Astrocyte (in vitro differentiated cells and primary cell): ENCODE measurements around the gene PYHIN1. TPM values are rescaled to one million over a fixed set of nuclear protein-coding genes. Genes with fewer than 3 reads are reported as not detected.

Experiments used
- DNase-seq: peaks from one replicate; pipeline ENCODE4 v3.0.0-alpha.2; 2010; ENCODE audit warnings: low read depth
- FAIRE-seq: peaks from 2 replicates; lab custom pipeline; 2011; peaks lifted over from hg19 to GRCh38; lab: Jason Lieb, UNC
- H2AFZ ChIP-seq: 2 replicates; pipeline ENCODE4 v1.6.0; 2012; ENCODE audit warnings: low read depth, low read length, inconsistent platforms
- H3K27ac ChIP-seq: 2 replicates; pipeline ENCODE4 v1.5.1; 2011; ENCODE audit warnings: low read depth, low read length, inconsistent platforms
- H3K27me3 ChIP-seq: 2 replicates; pipeline ENCODE4 v1.6.0; 2011; ENCODE audit warnings: low read length, inconsistent platforms; ENCODE audit not compliant: insufficient read depth
- H3K36me3 ChIP-seq: 2 replicates; pipeline ENCODE4 v1.5.1; 2011; ENCODE audit warnings: low read length, inconsistent platforms; ENCODE audit not compliant: insufficient read depth
- H3K4me1 ChIP-seq: 2 replicates; pipeline ENCODE4 v1.5.1; 2011; ENCODE audit warnings: low read length, inconsistent platforms; ENCODE audit not compliant: insufficient read depth
- H3K4me2 ChIP-seq: 2 replicates; pipeline ENCODE4 v1.6.0; 2012; ENCODE audit warnings: low read length, inconsistent platforms
- H3K4me3 ChIP-seq: 2 replicates; pipeline ENCODE4 v1.5.1; 2011; ENCODE audit warnings: low read depth, mild to moderate bottlenecking, low read length, inconsistent platforms; ENCODE audit not compliant: insufficient read depth
- H3K79me2 ChIP-seq: 2 replicates; pipeline ENCODE4 v1.6.0; 2012; ENCODE audit warnings: mild to moderate bottlenecking, low read length, inconsistent platforms; ENCODE audit not compliant: insufficient read depth
- H3K9ac ChIP-seq: 2 replicates; pipeline ENCODE4 v1.6.0; 2012; ENCODE audit warnings: mild to moderate bottlenecking, low read length, inconsistent platforms
- H3K9me3 ChIP-seq: 2 replicates; pipeline ENCODE4 v1.5.1; 2012; ENCODE audit warnings: low read depth, mild to moderate bottlenecking, low read length, inconsistent platforms; ENCODE audit not compliant: insufficient read depth
- H4K20me1 ChIP-seq: 2 replicates; pipeline ENCODE4 v1.6.0; 2012; ENCODE audit warnings: low read length, inconsistent platforms; ENCODE audit not compliant: insufficient read depth
- H3K27ac Mint-ChIP-seq: one replicate; pipeline ENCODE4 v1.8.0; 2021; ENCODE audit warnings: mild to moderate bottlenecking, mixed read lengths; ENCODE audit not compliant: unreplicated experiment
- H3K27me3 Mint-ChIP-seq: one replicate; pipeline ENCODE4 v1.8.0; 2021; ENCODE audit warnings: low read depth, mixed read lengths; ENCODE audit not compliant: unreplicated experiment
- H3K36me3 Mint-ChIP-seq: one replicate; pipeline ENCODE4 v1.8.0; 2021; ENCODE audit warnings: low read depth, mixed read lengths; ENCODE audit not compliant: unreplicated experiment
- H3K4me1 Mint-ChIP-seq: one replicate; pipeline ENCODE4 v1.8.0; 2021; ENCODE audit warnings: low read depth, mixed read lengths; ENCODE audit not compliant: unreplicated experiment
- H3K4me3 Mint-ChIP-seq: one replicate; pipeline ENCODE4 v1.8.0; 2021; ENCODE audit warnings: mild to moderate bottlenecking, moderate library complexity, mixed read lengths; ENCODE audit not compliant: unreplicated experiment
- H3K9me3 Mint-ChIP-seq: one replicate; pipeline ENCODE4 v1.8.0; 2021; ENCODE audit warnings: mild to moderate bottlenecking, mixed read lengths; ENCODE audit not compliant: unreplicated experiment
- CTCF ChIP-seq: IDR thresholded peaks from 2 replicates; pipeline ENCODE4 v1.5.1; 2011; ENCODE audit warnings: low read depth, mild to moderate bottlenecking, inconsistent platforms, low read length, moderate library complexity; ENCODE audit not compliant: insufficient read depth
- EZH2 ChIP-seq: IDR thresholded peaks from 2 replicates; pipeline ENCODE4 v1.6.1; 2012; ENCODE audit warnings: mild to moderate bottlenecking, low read length, inconsistent platforms; ENCODE audit not compliant: insufficient read depth
- total RNA-seq: library from RNA; stranded (reverse); gene quantifications from 2 replicates; pipeline ENCODE4 v1.2.1, GENCODE V29; 2021

The PYHIN1 gene
- total RNA-seq, 1 donor from 2014 or later: not detected

GRCh38 chr1:158989424-158989823 lies 58.1 kb downstream of the PYHIN1 start:
- H3K27me3 Mint-ChIP-seq: no peaks in the 10 kb centered on the region

GRCh38 chr1:158992787-158993312 lies 61.5 kb downstream of the PYHIN1 start:
- H3K4me3 Mint-ChIP-seq: no peak overlapping the region
- H3K9me3 Mint-ChIP-seq: no peaks in the 10 kb centered on the region
- Histone ChIP-seq H2AFZ (no peak overlapping the region), H3K27me3 (no peaks in the 10 kb centered on the region), H3K36me3 (no peaks in the 10 kb centered on the region), H3K27ac (no peak overlapping the region), H3K9ac (no peak overlapping the region), H3K4me1 (no peaks in the 10 kb centered on the region), H3K79me2 (no peaks in the 10 kb centered on the region), H3K4me2 (no peak overlapping the region), H4K20me1 (no peaks in the 10 kb centered on the region), H3K9me3 (no peaks in the 10 kb centered on the region), H3K4me3 (no peak overlapping the region)
- DNase-seq: no peak
- no peak for TF ChIP-seq CTCF
- TF ChIP-seq EZH2: no peak
- H3K27ac Mint-ChIP-seq: no peak overlapping the region
- no peaks in the 10 kb centered on the region for H3K27me3 Mint-ChIP-seq
- H3K4me1 Mint-ChIP-seq: no peaks in the 10 kb centered on the region
- no peaks in the 10 kb centered on the region for H3K36me3 Mint-ChIP-seq
- FAIRE-seq: no peak

More at GRCh38 chr1:158989424-158989823, 58.1 kb downstream of the PYHIN1 start:
- H3K27ac Mint-ChIP-seq: no peak overlapping the region
- TF ChIP-seq CTCF (no peak), EZH2 (no peak)
- Histone ChIP-seq H3K9ac (no peak overlapping the region), H4K20me1 (no peaks in the 10 kb centered on the region), H3K27ac (no peak overlapping the region), H3K9me3 (no peaks in the 10 kb centered on the region), H3K27me3 (no peaks in the 10 kb centered on the region), H3K36me3 (no peaks in the 10 kb centered on the region), H2AFZ (no peak overlapping the region), H3K4me1 (no peaks in the 10 kb centered on the region), H3K79me2 (no peaks in the 10 kb centered on the region), H3K4me2 (no peak overlapping the region), H3K4me3 (no peak overlapping the region)
- H3K36me3 Mint-ChIP-seq: no peaks in the 10 kb centered on the region
- no peaks in the 10 kb centered on the region for H3K9me3 Mint-ChIP-seq
- no peak for FAIRE-seq
- DNase-seq: no peak
- no peaks in the 10 kb centered on the region for H3K4me1 Mint-ChIP-seq
- H3K4me3 Mint-ChIP-seq: no peak overlapping the region

GRCh38 chr1:158996998-158997397 lies 65.6 kb downstream of the PYHIN1 start:
- H3K9me3 Mint-ChIP-seq: no peaks in the 10 kb centered on the region
- no peaks in the 10 kb centered on the region for H3K79me2 ChIP-seq
- no peaks in the 10 kb centered on the region for H4K20me1 ChIP-seq
- H3K36me3 Mint-ChIP-seq: no peaks in the 10 kb centered on the region
- H3K4me1 Mint-ChIP-seq: peaks cover 3% of the 10 kb centered on the region
- H3K27ac ChIP-seq: no peak overlapping the region
- H3K27ac Mint-ChIP-seq: no peak overlapping the region
- no peak overlapping the region for H2AFZ ChIP-seq
- no peak overlapping the region for H3K4me3 Mint-ChIP-seq
- H3K9ac ChIP-seq: no peak overlapping the region
- no peaks in the 10 kb centered on the region for H3K27me3 ChIP-seq
- peaks cover 23% of the 10 kb centered on the region for H3K4me1 ChIP-seq
- no peak for DNase-seq
- no peak overlapping the region for H3K4me3 ChIP-seq
- no peaks in the 10 kb centered on the region for H3K9me3 ChIP-seq
- H3K27me3 Mint-ChIP-seq: no peaks in the 10 kb centered on the region
- H3K4me2 ChIP-seq: no peak overlapping the region
- H3K36me3 ChIP-seq: no peaks in the 10 kb centered on the region
- FAIRE-seq: no peak
- no peak for TF ChIP-seq CTCF
- TF ChIP-seq EZH2: no peak
